ENCODE measurements around the gene EXOC2. TPM values are rescaled to one million over a fixed set of nuclear protein-coding genes. Genes with fewer than 3 reads are reported as not detected.

The EXOC2 gene
- total RNA-seq, 4 donors from 2014 or later: 10.3 to 23.9 (median 19.1) TPM

DNA sequence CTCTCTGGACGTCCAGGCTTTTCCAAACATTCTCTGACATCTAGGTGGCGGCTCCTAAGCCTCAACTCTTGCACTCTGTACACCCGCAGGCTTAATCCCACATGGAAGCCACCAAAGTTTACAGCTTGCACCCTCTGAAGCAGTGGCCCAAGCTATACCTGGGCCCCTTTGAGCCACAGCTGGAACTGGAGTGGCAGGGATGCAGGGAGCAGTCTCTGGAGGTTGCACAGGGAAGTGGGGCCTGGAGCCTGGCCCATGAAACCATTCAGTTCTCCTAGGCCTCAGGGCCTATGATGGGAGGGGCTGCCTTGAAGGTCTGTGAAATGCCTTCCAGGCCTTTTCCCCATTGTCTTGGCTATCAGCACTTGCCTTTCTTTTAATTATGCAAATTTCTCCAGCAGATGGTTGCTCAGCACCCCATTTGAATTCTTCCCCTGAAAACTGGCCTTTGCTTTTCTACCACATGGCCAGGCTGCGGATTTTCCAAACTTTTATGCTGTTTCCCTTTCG lies 236.5 kb downstream of the EXOC2 start:
- Histone ChIP-seq H3K27me3 (no peaks in the 10 kb centered on the region), H3K4me1 (no peaks in the 10 kb centered on the region), H3K4me3 (no peak overlapping the region), H3K27ac (no peak overlapping the region), H3K36me3 (no peaks in the 10 kb centered on the region), H3K9me3 (no peaks in the 10 kb centered on the region)
- TF ChIP-seq POLR2A (IDR thresholded peaks at IDR 0.05): no peak
- TF ChIP-seq, protein P1, sequence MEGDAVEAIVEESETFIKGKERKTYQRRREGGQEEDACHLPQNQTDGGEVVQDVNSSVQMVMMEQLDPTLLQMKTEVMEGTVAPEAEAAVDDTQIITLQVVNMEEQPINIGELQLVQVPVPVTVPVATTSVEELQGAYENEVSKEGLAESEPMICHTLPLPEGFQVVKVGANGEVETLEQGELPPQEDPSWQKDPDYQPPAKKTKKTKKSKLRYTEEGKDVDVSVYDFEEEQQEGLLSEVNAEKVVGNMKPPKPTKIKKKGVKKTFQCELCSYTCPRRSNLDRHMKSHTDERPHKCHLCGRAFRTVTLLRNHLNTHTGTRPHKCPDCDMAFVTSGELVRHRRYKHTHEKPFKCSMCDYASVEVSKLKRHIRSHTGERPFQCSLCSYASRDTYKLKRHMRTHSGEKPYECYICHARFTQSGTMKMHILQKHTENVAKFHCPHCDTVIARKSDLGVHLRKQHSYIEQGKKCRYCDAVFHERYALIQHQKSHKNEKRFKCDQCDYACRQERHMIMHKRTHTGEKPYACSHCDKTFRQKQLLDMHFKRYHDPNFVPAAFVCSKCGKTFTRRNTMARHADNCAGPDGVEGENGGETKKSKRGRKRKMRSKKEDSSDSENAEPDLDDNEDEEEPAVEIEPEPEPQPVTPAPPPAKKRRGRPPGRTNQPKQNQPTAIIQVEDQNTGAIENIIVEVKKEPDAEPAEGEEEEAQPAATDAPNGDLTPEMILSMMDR (IDR thresholded peaks at IDR 0.05): no peak
- no peak for DNase-seq

DNA sequence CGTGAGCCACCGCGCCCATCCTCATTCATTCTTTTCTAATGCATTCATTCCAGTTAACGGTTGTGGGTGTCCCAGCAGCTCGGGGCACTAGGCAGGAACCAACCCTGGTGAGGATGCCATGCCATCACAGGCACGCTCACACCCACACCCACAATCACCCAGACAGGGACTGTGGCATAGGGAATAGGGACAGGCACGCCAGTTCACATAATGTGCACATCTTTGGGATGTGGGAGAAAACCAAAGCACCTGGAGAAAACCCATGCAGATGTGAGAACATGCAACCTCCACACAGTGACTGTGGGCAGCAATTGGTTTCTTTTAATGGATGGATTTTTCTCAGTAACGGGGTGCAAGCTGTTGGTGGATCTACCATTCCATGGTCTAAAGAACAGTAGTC lies 237.1 kb downstream of the EXOC2 start:
- H3K4me3 ChIP-seq: no peak overlapping the region
- no peaks in the 10 kb centered on the region for H3K27me3 ChIP-seq
- no peak overlapping the region for H3K27ac ChIP-seq
- no peak for DNase-seq
- no peaks in the 10 kb centered on the region for H3K4me1 ChIP-seq
- H3K36me3 ChIP-seq: no peaks in the 10 kb centered on the region
- no peaks in the 10 kb centered on the region for H3K9me3 ChIP-seq
- TF ChIP-seq, protein P1 (IDR thresholded peaks at IDR 0.05): no peak
- no peak for TF ChIP-seq POLR2A (IDR thresholded peaks at IDR 0.05)

GRCh38 chr6:455006-455585 lies 237.8 kb downstream of the EXOC2 start:
- no peak overlapping the region for H3K4me3 ChIP-seq
- DNase-seq: peak in 1 of 3 donors; percentile 42
- TF ChIP-seq POLR2A (IDR thresholded peaks at IDR 0.05): no peak
- TF ChIP-seq, protein P1 (IDR thresholded peaks at IDR 0.05): no peak
- no peak overlapping the region for H3K27ac ChIP-seq
- H3K27me3 ChIP-seq: no peaks in the 10 kb centered on the region
- H3K36me3 ChIP-seq: no peaks in the 10 kb centered on the region
- H3K9me3 ChIP-seq: no peaks in the 10 kb centered on the region
- no peaks in the 10 kb centered on the region for H3K4me1 ChIP-seq

- Histone ChIP-seq H3K27me3 (no peaks in the 10 kb centered on the region), H3K4me1 (no peaks in the 10 kb centered on the region), H3K4me3 (no peak overlapping the region), H3K36me3 (no peaks in the 10 kb centered on the region), H3K9me3 (no peaks in the 10 kb centered on the region), H3K27ac (no peak overlapping the region)
- TF ChIP-seq POLR2A (IDR thresholded peaks at IDR 0.05): no peak
- TF ChIP-seq, protein P1 (IDR thresholded peaks at IDR 0.05): no peak
- no peak for DNase-seq
Observed at GRCh38 chr6:454148-454991, 238.6 kb downstream of the EXOC2 start.

GRCh38 chr6:453152-453551 lies 239.8 kb downstream of the EXOC2 start:
- no peaks in the 10 kb centered on the region for H3K36me3 ChIP-seq
- H3K9me3 ChIP-seq: no peaks in the 10 kb centered on the region
- no peaks in the 10 kb centered on the region for H3K27me3 ChIP-seq
- no peak overlapping the region for H3K4me3 ChIP-seq
- TF ChIP-seq, protein P1 (IDR thresholded peaks at IDR 0.05): no peak
- TF ChIP-seq POLR2A (IDR thresholded peaks at IDR 0.05): no peak
- no peaks in the 10 kb centered on the region for H3K4me1 ChIP-seq
- H3K27ac ChIP-seq: no peak overlapping the region
- DNase-seq: peak in 2 of 3 donors; percentile 8 to 48

Measured in Peyer's patch (tissue), 4 donors.